Activated CD8-positive, alpha-beta memory T cell treated with anti-CD3 and anti-CD28 coated beads, Interleukin-2, amount 10 ng/mL, durations not matched to agents 7 days and 5 days (primary cell): ENCODE data around the gene PRORP. TPM values are rescaled to one million over a fixed set of nuclear protein-coding genes. Genes with fewer than 3 reads are reported as not detected.

ENCODE experiments used
- total RNA-seq, 2 experiments: library from RNA; stranded (reverse); gene quantifications; one replicate each; pipeline ENCODE4 v1.2.3, GENCODE V29; 2021

PRORP gene
- total RNA-seq, 2 experiments from 2014 or later = 28.0 to 31.3 TPM

Other genes starting within 250 kb of the PRORP start
- 10 to 100 TPM; 48.7 to 57.4 TPM for gene BAZ1A, start 247.2 kb upstream of the PRORP start, total RNA-seq
- gene SRP54, start 139.6 kb upstream of the PRORP start, total RNA-seq = 10 to 100 TPM; 56.3 to 63.5 TPM
- gene FAM177A1, start 76.3 kb upstream of the PRORP start, total RNA-seq = 10 to 100 TPM; 40.1 to 40.7 TPM
- 10 to 100 TPM; 38.9 to 47.1 TPM for gene PPP2R3C, start 562 bp upstream of the PRORP start, total RNA-seq
- gene PSMA6, start 169.8 kb downstream of the PRORP start, total RNA-seq = 100 to 1,000 TPM; 251 to 299 TPM